Aorta (tissue), 5 donors: ENCODE results near the gene UBE2C. TPM values are rescaled to one million over a fixed set of nuclear protein-coding genes. Genes with fewer than 3 reads are reported as not detected.
A peak's percentile ranks its signal among the peaks of the same experiment; 100 is the strongest.
"Not testable (repeated sequence)": the region's sequence is repeated elsewhere in the genome, so short reads cannot be mapped to it uniquely, and the experiment has no call there.

Source experiments
- ATAC-seq: fragments of 200-7000 bp; cut with Tn5 transposase; one replicate; pipeline ENCODE4 v1.9.1; 2022; ENCODE audit warnings: moderate library complexity; ENCODE audit not compliant: low FRiP score
- DNase-seq, 2 donors: peaks; one replicate each; pipeline ENCODE4 v3.0.0-alpha.2; 2020
- H3K27ac ChIP-seq, 2 donors: one replicate each; pipeline ENCODE4 v1.5.1; 2013; ENCODE audit warnings: low read length in 2 of 2, mild to moderate bottlenecking in 2 of 2, moderate library complexity in 2 of 2, control low read depth in 1 of 2, inconsistent platforms in 1 of 2, low read depth in 1 of 2
- H3K27me3 ChIP-seq, 2 donors: one replicate each; pipeline ENCODE4 v1.6.1; 2013; ENCODE audit warnings: control low read depth in 1 of 2, low read length in 1 of 2, mild to moderate bottlenecking in 1 of 2, moderate library complexity in 1 of 2; ENCODE audit not compliant: insufficient read depth in 2 of 2, control insufficient read depth in 1 of 2
- H3K36me3 ChIP-seq, 2 donors: one replicate each; pipeline ENCODE4 v1.6.1; 2013; ENCODE audit warnings: control low read depth in 1 of 2, low read length in 1 of 2, mild to moderate bottlenecking in 1 of 2; ENCODE audit not compliant: insufficient read depth in 2 of 2, control insufficient read depth in 1 of 2
- H3K4me1 ChIP-seq, 2 donors: one replicate each; pipeline ENCODE4 v1.6.1; 2013; ENCODE audit warnings: low read length in 2 of 2, control low read depth in 1 of 2, mild to moderate bottlenecking in 1 of 2, moderate library complexity in 1 of 2; ENCODE audit not compliant: insufficient read depth in 2 of 2, control insufficient read depth in 1 of 2
- H3K4me3 ChIP-seq, 2 donors: one replicate each; pipeline ENCODE4 v1.5.1; 2013; ENCODE audit warnings: low read length in 2 of 2, control low read depth in 1 of 2, mild to moderate bottlenecking in 1 of 2
- H3K9me3 ChIP-seq: one replicate; pipeline ENCODE4 v1.6.1; 2013; ENCODE audit warnings: mild to moderate bottlenecking, low read length; ENCODE audit not compliant: control insufficient read depth
- WGBS, 2 donors: extraction: QIAGEN DNeasy Blood & Tissue Kit; methylation state at CpG; one replicate each; pipeline ENCODE4 v1.1.7; 2013; 5-methylcytosine and 5-hydroxymethylcytosine counted together
- intact Hi-C, 2 donors: fragments of 100-400 bp; cut with DNase I; formaldehyde crosslinking; loops; one replicate each; pipeline versions ENCODE4 v1.14.2 to v1.15.0; 2022
- polyA plus RNA-seq, 2 donors: library from polyadenylated mRNA; stranded (reverse); fragments of 200-250 nt; gene quantifications; one replicate each; pipeline ENCODE4 v1.2.3, GENCODE V29; 2013
- total RNA-seq, 2 donors: library from RNA; stranded (reverse); fragmentation: NEBNext Ultra II Directional; extraction: Animal tissue kit (Norgen Biotek cat#: 25700); gene quantifications; one replicate each; pipeline ENCODE4 v1.2.1, GENCODE V29; 2021
- donor health status: healthy with polysubstance abuse.
- donor health status: Bipolar disorder and iron deficiency.
- donor health status: DM: no; HTN: no; CAD: no.
- donor health status: DM: no; HTN: no; CAD: no.
- donor health status: DM: yes; HTN: yes; CAD: no.

UBE2C gene
- total and polyA plus RNA-seq, 4 donors = 1.0 to 5.0 (median 1.9) TPM; not detected in 1

- Histone ChIP-seq H3K27ac (no peak overlapping the region), H3K4me1 (no peaks in the 10 kb centered on the region), H3K27me3 (no peaks in the 10 kb centered on the region), H3K9me3 (no peaks in the 10 kb centered on the region), H3K36me3 (no peaks in the 10 kb centered on the region), H3K4me3 (no peak overlapping the region)
- WGBS, 2 donors = 41 to 49% methylated on average over 50 to 57 of the region's 57 CpGs
- DNase-seq = no peak
- peak; percentile 4 for ATAC-seq
- intact Hi-C loops = no loop called here
Measured at GRCh38 chr20:45823949-45824835, 11.7 kb downstream of the UBE2C start.

GRCh38 chr20:45826381-45827019, 14.1 kb downstream of the UBE2C start:
- no peaks in the 10 kb centered on the region for H3K27me3 ChIP-seq
- intact Hi-C loops = no loop called here
- peak in 1 of 2 donors; percentile 78 for DNase-seq
- 8 to 14% methylated on average over 6 of the region's 6 CpGs for WGBS, 2 donors
- H3K4me1 ChIP-seq = no peaks in the 10 kb centered on the region
- H3K9me3 ChIP-seq = no peaks in the 10 kb centered on the region
- peak overlapping the region; percentile 69 to 92 for H3K27ac ChIP-seq
- no peaks in the 10 kb centered on the region for H3K36me3 ChIP-seq
- peak; percentile 80 for ATAC-seq
- no peak overlapping the region for H3K4me3 ChIP-seq

- intact Hi-C loops = no loop called here
- no peaks in the 10 kb centered on the region for H3K4me1 ChIP-seq
- no peak for ATAC-seq
- no peaks in the 10 kb centered on the region for H3K27me3 ChIP-seq
- peak within 1 kb of the TSS; percentile 69 to 92 for H3K27ac ChIP-seq
- no peak within 1 kb of the TSS for H3K4me3 ChIP-seq
- no peaks in the 10 kb centered on the region for H3K36me3 ChIP-seq
- no peaks in the 10 kb centered on the region for H3K9me3 ChIP-seq
- DNase-seq = no peak
- 85 to 89% methylated on average over 8 of the region's 8 CpGs for WGBS, 2 donors
Measured at GRCh38 chr20:45827030-45827652, 14.7 kb downstream of the UBE2C start, which contains the start of gene TNNC2. TNNC2 (minus strand) TSS chr20:45827312; CDS start chr20:45827248, 64 bp downstream.

GRCh38 chr20:45827712-45828111, 15.3 kb downstream of the UBE2C start:
- Histone ChIP-seq H3K36me3 (no peaks in the 10 kb centered on the region), H3K4me3 (no peak overlapping the region), H3K27ac (peak overlapping the region in 1 of 2 donors; percentile 92), H3K9me3 (no peaks in the 10 kb centered on the region), H3K27me3 (no peaks in the 10 kb centered on the region), H3K4me1 (no peaks in the 10 kb centered on the region)
- 76 to 87% methylated on average over 6 of the region's 6 CpGs for WGBS, 2 donors
- intact Hi-C loops = no loop called here
- DNase-seq (no peak), ATAC-seq (no peak)

- H3K9me3 ChIP-seq = no peaks in the 10 kb centered on the region
- intact Hi-C loops = no loop called here
- ATAC-seq = peak; percentile 2
- H3K4me3 ChIP-seq = no peak overlapping the region
- no peaks in the 10 kb centered on the region for H3K27me3 ChIP-seq
- peak; percentile 73 to 82 for DNase-seq
- WGBS, 2 donors = 0 to 8% methylated on average over 2 of the region's 2 CpGs
- peak overlapping the region; percentile 29 to 92 for H3K27ac ChIP-seq
- H3K4me1 ChIP-seq = peaks cover 0 to 1% of the 10 kb centered on the region in 2 donors
- H3K36me3 ChIP-seq = no peaks in the 10 kb centered on the region
Measured at GRCh38 chr20:45828589-45828988, 16.1 kb downstream of the UBE2C start.

- H3K4me1 ChIP-seq, H3K27ac ChIP-seq, H3K9me3 ChIP-seq, H3K4me3 ChIP-seq, DNase-seq, H3K27me3 ChIP-seq, H3K36me3 ChIP-seq, ATAC-seq: not testable (repeated sequence)
- WGBS, 2 donors = 69 to 90% methylated on average over 4 of the region's 4 CpGs
- intact Hi-C loops = loop anchor here in 1 of 2 donors (10.0 kb wide), 2 partner anchors 55 to 1645 kb away; partner anchors contain the start of genes JPH2, SPATA25 and ZSWIM1
Measured at GRCh38 chr20:45829673-45830106, 17.2 kb downstream of the UBE2C start.

GRCh38 chr20:45832619-45833018, 20.2 kb downstream of the UBE2C start:
- no peak overlapping the region for H3K4me3 ChIP-seq
- H3K36me3 ChIP-seq = no peaks in the 10 kb centered on the region
- ATAC-seq (no peak), DNase-seq (peak in 1 of 2 donors; percentile 44)
- no peaks in the 10 kb centered on the region for H3K27me3 ChIP-seq
- intact Hi-C loops = loop anchor here in 1 of 2 donors (10.0 kb wide), 2 partner anchors 52 to 1648 kb away; partner anchors contain the start of genes JPH2, SPATA25 and ZSWIM1
- H3K27ac ChIP-seq = peak overlapping the region in 1 of 2 donors; percentile 92
- no peaks in the 10 kb centered on the region for H3K9me3 ChIP-seq
- 80 to 84% methylated on average over 4 of the region's 4 CpGs for WGBS, 2 donors
- H3K4me1 ChIP-seq = peaks cover 0 to 1% of the 10 kb centered on the region in 2 donors
